ENCODE data around the gene ZFAND3.

ZFAND3 gene

DNA sequence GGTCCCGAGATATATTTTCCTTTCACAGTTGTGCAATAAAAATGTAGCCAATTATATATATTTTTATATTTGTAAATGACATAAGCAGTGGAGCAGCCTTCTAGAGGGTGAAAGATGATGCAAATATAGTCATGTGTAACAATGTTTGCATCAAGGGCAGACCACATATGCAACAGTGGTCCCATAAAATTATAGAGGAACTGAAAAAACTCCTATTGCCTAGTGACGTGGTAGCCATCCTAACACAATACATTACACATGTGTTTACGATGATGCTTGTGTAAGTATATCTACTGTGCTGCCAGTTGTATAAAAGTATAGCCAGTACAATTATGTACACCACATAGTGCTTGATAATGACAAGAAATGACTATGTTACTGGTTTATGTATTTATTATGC, 162.8 kb downstream of the ZFAND3 start:
- H3K9ac ChIP-seq (ENCODE audit: low read length): no peak overlapping the region
- no peaks in the 10 kb centered on the region for H4K20me1 ChIP-seq (ENCODE audit: insufficient read depth, low read length)
- no peaks in the 10 kb centered on the region for H3K27me3 ChIP-seq (replicated peaks; ENCODE audit: insufficient read depth, low read length)
- no peak for DNase-seq
- H3K4me2 ChIP-seq (ENCODE audit: low read depth, low read length): no peak overlapping the region
- no peak overlapping the region for H3K27ac ChIP-seq (ENCODE audit: low read length)
- H3F3A ChIP-seq (ENCODE audit: insufficient read depth, low read length): no peaks in the 10 kb centered on the region
- H3K36me3 ChIP-seq (replicated peaks; ENCODE audit: insufficient read depth, low read length): no peaks in the 10 kb centered on the region
- no peaks in the 10 kb centered on the region for H3K4me1 ChIP-seq (ENCODE audit: low read length)
- TF ChIP-seq EZH2phosphoT487 (IDR thresholded peaks at IDR 0.05; ENCODE audit: low read length) (no peak), EZH2 (optimal IDR thresholded peaks at IDR 0.05; ENCODE audit: low read depth, low read length) (no peak)
- TF ChIP-seq, protein P1, sequence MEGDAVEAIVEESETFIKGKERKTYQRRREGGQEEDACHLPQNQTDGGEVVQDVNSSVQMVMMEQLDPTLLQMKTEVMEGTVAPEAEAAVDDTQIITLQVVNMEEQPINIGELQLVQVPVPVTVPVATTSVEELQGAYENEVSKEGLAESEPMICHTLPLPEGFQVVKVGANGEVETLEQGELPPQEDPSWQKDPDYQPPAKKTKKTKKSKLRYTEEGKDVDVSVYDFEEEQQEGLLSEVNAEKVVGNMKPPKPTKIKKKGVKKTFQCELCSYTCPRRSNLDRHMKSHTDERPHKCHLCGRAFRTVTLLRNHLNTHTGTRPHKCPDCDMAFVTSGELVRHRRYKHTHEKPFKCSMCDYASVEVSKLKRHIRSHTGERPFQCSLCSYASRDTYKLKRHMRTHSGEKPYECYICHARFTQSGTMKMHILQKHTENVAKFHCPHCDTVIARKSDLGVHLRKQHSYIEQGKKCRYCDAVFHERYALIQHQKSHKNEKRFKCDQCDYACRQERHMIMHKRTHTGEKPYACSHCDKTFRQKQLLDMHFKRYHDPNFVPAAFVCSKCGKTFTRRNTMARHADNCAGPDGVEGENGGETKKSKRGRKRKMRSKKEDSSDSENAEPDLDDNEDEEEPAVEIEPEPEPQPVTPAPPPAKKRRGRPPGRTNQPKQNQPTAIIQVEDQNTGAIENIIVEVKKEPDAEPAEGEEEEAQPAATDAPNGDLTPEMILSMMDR (IDR thresholded peaks at IDR 0.05; ENCODE audit: low read length): no peak
- H2AFZ ChIP-seq (ENCODE audit: low read length): no peak overlapping the region
- no peak overlapping the region for H3K4me3 ChIP-seq (ENCODE audit: low read length)
- H3K9me3 ChIP-seq (replicated peaks; ENCODE audit: insufficient read depth, low read length): no peaks in the 10 kb centered on the region
- no peaks in the 10 kb centered on the region for H3K9me2 ChIP-seq (replicated peaks; ENCODE audit: insufficient read depth, low read length)
- peaks cover 44% of the 10 kb centered on the region for H3K79me2 ChIP-seq (ENCODE audit: low read length)

DNA sequence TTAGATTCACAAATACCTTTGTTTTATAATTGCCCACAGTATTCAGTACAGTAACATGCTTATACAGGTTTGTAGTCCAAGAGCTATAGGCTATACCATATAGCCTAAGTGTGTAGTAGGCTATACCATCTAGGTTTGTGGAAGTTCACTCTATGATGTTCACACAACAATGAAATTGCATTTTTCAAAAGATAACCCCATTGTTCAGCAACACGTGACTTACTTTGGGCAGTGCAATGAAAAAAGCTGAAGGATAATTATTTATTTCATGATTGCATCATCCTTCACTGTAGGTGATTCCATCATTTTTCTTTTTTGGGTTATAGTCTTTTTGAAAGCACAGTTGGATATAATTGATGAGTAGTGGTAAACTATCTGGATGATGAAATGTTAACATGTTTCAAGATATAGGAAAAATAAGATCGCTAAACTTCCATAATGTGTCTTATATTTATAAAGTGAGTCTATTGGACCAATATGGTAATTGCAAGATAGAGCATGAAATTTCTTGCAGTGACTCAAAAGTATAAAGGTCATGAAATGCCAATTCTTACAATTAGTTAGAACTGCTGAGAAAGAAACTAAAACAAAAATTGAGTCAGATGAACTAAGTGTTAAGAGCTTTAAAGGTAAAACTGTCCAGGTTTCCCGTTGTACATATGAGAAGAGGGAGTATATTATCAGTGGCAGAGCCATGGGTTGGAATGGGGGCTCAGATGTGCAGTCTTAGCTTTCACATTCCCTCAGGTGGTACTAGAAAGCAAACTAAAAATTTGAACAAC, 164.4 kb downstream of the ZFAND3 start:
- DNase-seq: no peak
- Histone ChIP-seq H3K27me3 (replicated peaks; ENCODE audit: insufficient read depth, low read length) (no peaks in the 10 kb centered on the region), H3K79me2 (ENCODE audit: low read length) (peaks cover 43% of the 10 kb centered on the region), H4K20me1 (ENCODE audit: insufficient read depth, low read length) (no peaks in the 10 kb centered on the region), H3K4me1 (ENCODE audit: low read length) (no peaks in the 10 kb centered on the region), H2AFZ (ENCODE audit: low read length) (no peak overlapping the region), H3K9me3 (replicated peaks; ENCODE audit: insufficient read depth, low read length) (no peaks in the 10 kb centered on the region), H3K4me3 (ENCODE audit: low read length) (no peak overlapping the region), H3K36me3 (replicated peaks; ENCODE audit: insufficient read depth, low read length) (no peaks in the 10 kb centered on the region), H3K27ac (ENCODE audit: low read length) (no peak overlapping the region), H3K9me2 (replicated peaks; ENCODE audit: insufficient read depth, low read length) (no peaks in the 10 kb centered on the region), H3K9ac (ENCODE audit: low read length) (no peak overlapping the region), H3K4me2 (ENCODE audit: low read depth, low read length) (no peak overlapping the region), H3F3A (ENCODE audit: insufficient read depth, low read length) (no peaks in the 10 kb centered on the region)
- TF ChIP-seq EZH2 (optimal IDR thresholded peaks at IDR 0.05; ENCODE audit: low read depth, low read length) (no peak), EZH2phosphoT487 (IDR thresholded peaks at IDR 0.05; ENCODE audit: low read length) (no peak)
- TF ChIP-seq, protein P1 (IDR thresholded peaks at IDR 0.05; ENCODE audit: low read length): no peak

- H3K79me2 ChIP-seq (ENCODE audit: low read length): peaks cover 37% of the 10 kb centered on the region
- no peak overlapping the region for H2AFZ ChIP-seq (ENCODE audit: low read length)
- DNase-seq: no peak
- H3K9ac ChIP-seq (ENCODE audit: low read length): no peak overlapping the region
- no peaks in the 10 kb centered on the region for H4K20me1 ChIP-seq (ENCODE audit: insufficient read depth, low read length)
- no peak overlapping the region for H3K4me2 ChIP-seq (ENCODE audit: low read depth, low read length)
- H3K4me1 ChIP-seq (ENCODE audit: low read length): no peaks in the 10 kb centered on the region
- no peak overlapping the region for H3K27ac ChIP-seq (ENCODE audit: low read length)
- H3K9me3 ChIP-seq (replicated peaks; ENCODE audit: insufficient read depth, low read length): no peaks in the 10 kb centered on the region
- no peaks in the 10 kb centered on the region for H3F3A ChIP-seq (ENCODE audit: insufficient read depth, low read length)
- H3K36me3 ChIP-seq (replicated peaks; ENCODE audit: insufficient read depth, low read length): no peaks in the 10 kb centered on the region
- no peaks in the 10 kb centered on the region for H3K9me2 ChIP-seq (replicated peaks; ENCODE audit: insufficient read depth, low read length)
- no peak overlapping the region for H3K4me3 ChIP-seq (ENCODE audit: low read length)
- H3K27me3 ChIP-seq (replicated peaks; ENCODE audit: insufficient read depth, low read length): no peaks in the 10 kb centered on the region
- TF ChIP-seq EZH2phosphoT487 (IDR thresholded peaks at IDR 0.05; ENCODE audit: low read length): no peak
Measured at GRCh38 chr6:37984578-37984977, 165.1 kb downstream of the ZFAND3 start.

DNA sequence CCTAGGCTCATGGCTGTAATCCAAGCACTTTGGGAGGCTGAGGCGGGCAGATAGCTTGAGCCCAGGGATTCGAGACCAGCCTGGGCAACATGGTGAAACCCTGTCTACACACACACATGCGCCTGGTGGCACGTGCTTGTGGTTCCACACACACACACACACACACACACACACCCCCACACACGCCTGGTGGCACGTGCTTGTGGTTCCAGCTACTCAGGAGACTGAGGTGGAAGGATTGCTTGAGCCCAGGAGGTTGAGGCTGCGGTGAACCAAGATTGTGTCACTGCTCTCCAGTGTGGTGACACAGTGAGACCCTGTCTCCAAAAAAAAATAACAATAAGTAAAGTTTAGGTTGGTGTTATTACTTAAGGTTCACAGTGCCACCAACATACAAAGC, 165.8 kb downstream of the ZFAND3 start:
- H3K79me2 ChIP-seq (ENCODE audit: low read length): peaks cover 29% of the 10 kb centered on the region

More for the DNA sequence above, 165.8 kb downstream of the ZFAND3 start:
- Histone ChIP-seq H3K4me3 (ENCODE audit: low read length) (no peak overlapping the region), H3K9me3 (replicated peaks; ENCODE audit: insufficient read depth, low read length) (no peaks in the 10 kb centered on the region), H2AFZ (ENCODE audit: low read length) (no peak overlapping the region), H3F3A (ENCODE audit: insufficient read depth, low read length) (no peaks in the 10 kb centered on the region), H3K4me2 (ENCODE audit: low read depth, low read length) (no peak overlapping the region), H3K4me1 (ENCODE audit: low read length) (no peaks in the 10 kb centered on the region), H3K9ac (ENCODE audit: low read length) (no peak overlapping the region), H3K9me2 (replicated peaks; ENCODE audit: insufficient read depth, low read length) (no peaks in the 10 kb centered on the region), H3K36me3 (replicated peaks; ENCODE audit: insufficient read depth, low read length) (no peaks in the 10 kb centered on the region), H3K27me3 (replicated peaks; ENCODE audit: insufficient read depth, low read length) (no peaks in the 10 kb centered on the region), H4K20me1 (ENCODE audit: insufficient read depth, low read length) (no peaks in the 10 kb centered on the region), H3K27ac (ENCODE audit: low read length) (no peak overlapping the region)
- TF ChIP-seq, protein P1 (IDR thresholded peaks at IDR 0.05; ENCODE audit: low read length): no peak
- TF ChIP-seq EZH2 (optimal IDR thresholded peaks at IDR 0.05; ENCODE audit: low read depth, low read length) (no peak), EZH2phosphoT487 (IDR thresholded peaks at IDR 0.05; ENCODE audit: low read length) (no peak)
- no peak for DNase-seq
